Natural killer cell (primary cell): ENCODE data around the gene SALL4. TPM values are rescaled to one million over a fixed set of nuclear protein-coding genes. Genes with fewer than 3 reads are reported as not detected.

ENCODE experiments used
- ATAC-seq, 3 donors: fragments of 150-1000 bp in 2 of 3; fragments of 200-7000 bp in 1 of 3; cut with Tn5 transposase; 1 replicate in 1 of 3; 2 replicates in 2 of 3; pipeline ENCODE4 v1.10.0; 2021; ENCODE audit warnings: mild to moderate bottlenecking in 2 of 3, moderate library complexity in 2 of 3
- DNase-seq, 2 donors: peaks; one replicate each; pipeline versions ENCODE4 v3.0.0 to v3.0.0-alpha.2; 2013 to 2021; ENCODE audit warnings: mixed read lengths in 1 of 2
- H3K27ac ChIP-seq: one replicate; pipeline ENCODE4 v1.5.1; 2013; ENCODE audit warnings: mild to moderate bottlenecking, low read length
- H3K27me3 ChIP-seq: one replicate; pipeline ENCODE4 v1.6.1; 2013; ENCODE audit warnings: low read length; ENCODE audit not compliant: control insufficient read depth, insufficient read depth
- H3K36me3 ChIP-seq: one replicate; pipeline ENCODE4 v1.6.1; 2013; ENCODE audit warnings: low read length; ENCODE audit not compliant: control insufficient read depth, insufficient read depth
- H3K4me1 ChIP-seq: one replicate; pipeline ENCODE4 v1.6.1; 2013; ENCODE audit warnings: low read length; ENCODE audit not compliant: control insufficient read depth, insufficient read depth
- H3K4me3 ChIP-seq: one replicate; pipeline ENCODE4 v1.5.1; 2013; ENCODE audit warnings: low read length
- H3K9me3 ChIP-seq: one replicate; pipeline ENCODE4 v1.6.1; 2013; ENCODE audit warnings: low read length; ENCODE audit not compliant: control insufficient read depth, insufficient read depth
- H3K27ac Mint-ChIP-seq, 2 donors: one replicate each; pipeline ENCODE4 v1.8.0; 2022; ENCODE audit warnings: mild to moderate bottlenecking in 2 of 2, mixed read lengths in 2 of 2, moderate library complexity in 1 of 2
- H3K27me3 Mint-ChIP-seq, 2 donors: one replicate each; pipeline ENCODE4 v1.8.0; 2022; ENCODE audit warnings: low read depth in 2 of 2, mixed read lengths in 2 of 2
- H3K36me3 Mint-ChIP-seq: one replicate; pipeline ENCODE4 v1.8.0; 2022; ENCODE audit warnings: mixed read lengths
- H3K4me1 Mint-ChIP-seq, 2 donors: one replicate each; pipeline ENCODE4 v1.8.0; 2022; ENCODE audit warnings: mixed read lengths in 2 of 2
- H3K4me3 Mint-ChIP-seq: one replicate; pipeline ENCODE4 v1.8.0; 2022; ENCODE audit warnings: mild to moderate bottlenecking, moderate library complexity, mixed read lengths
- H3K9me3 Mint-ChIP-seq, 2 donors: one replicate each; pipeline ENCODE4 v1.8.0; 2022; ENCODE audit warnings: mixed read lengths in 2 of 2
- CTCF ChIP-seq: fragments of 200-600 bp; IDR thresholded peaks from one replicate; pipeline ENCODE4 v1.8.0; 2022; ENCODE audit warnings: antibody characterized with exemption
- WGBS: methylation state at CpG from one replicate; pipeline ENCODE4 v1.1.7; 2013; ENCODE audit warnings: missing lambda C conversion rate; ENCODE audit not compliant: insufficient coverage; 5-methylcytosine and 5-hydroxymethylcytosine counted together
- intact Hi-C: fragments of 100-400 bp; cut with micrococcal nuclease; formaldehyde crosslinking; loops from one replicate; pipeline ENCODE4 v1.14.2; 2022
- total RNA-seq, 4 donors: library from RNA; stranded (reverse); fragments of 120-200 nt in 1 of 4; gene quantifications; one replicate each; pipeline versions ENCODE4 v1.2.3 to v1.2.4, GENCODE V29; 2013 to 2022

SALL4 gene
- total RNA-seq, 3 donors from 2014 or later (not counting 1 experiment from before 2014, with no cell fraction given): 0.33 to 2.9 (median 0.42) TPM

DNA sequence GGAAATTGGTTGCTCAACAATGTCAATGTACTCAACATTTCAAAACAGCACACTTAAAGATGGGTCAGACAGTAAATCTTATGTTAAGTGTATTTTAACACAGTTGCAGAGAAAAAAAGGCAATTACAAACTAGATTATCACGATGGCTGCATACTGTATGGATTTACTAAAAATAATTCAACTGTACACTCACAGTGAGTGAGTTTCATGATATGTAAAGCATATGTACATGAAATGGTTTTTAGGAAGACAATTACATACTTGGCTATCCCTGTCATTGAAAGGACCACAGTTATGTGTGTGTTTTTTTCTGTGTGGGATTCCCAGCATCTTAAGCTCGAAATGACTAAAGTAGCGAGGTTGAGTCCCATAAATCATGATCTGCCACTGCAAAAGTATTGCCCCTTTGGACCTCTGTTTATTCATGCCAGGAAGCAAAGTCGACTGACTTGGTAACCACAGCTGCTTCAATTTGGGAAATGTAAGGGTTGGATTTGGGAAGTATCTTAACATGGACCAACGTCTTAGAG lies 5.5 kb upstream of the SALL4 start:
- no peak overlapping the region for H3K4me3 ChIP-seq
- no peak for TF ChIP-seq CTCF
- H3K4me3 Mint-ChIP-seq: no peak overlapping the region
- no peak for DNase-seq
- no peak for ATAC-seq
- H3K27me3 Mint-ChIP-seq: peaks cover 0 to 4% of the 10 kb centered on the region in 2 donors
- no peaks in the 10 kb centered on the region for H3K36me3 ChIP-seq
- H3K27me3 ChIP-seq: no peaks in the 10 kb centered on the region
- no peaks in the 10 kb centered on the region for H3K4me1 ChIP-seq
- no peak overlapping the region for H3K27ac Mint-ChIP-seq
- intact Hi-C loops: no loop called here
- no peaks in the 10 kb centered on the region for H3K36me3 Mint-ChIP-seq
- peaks cover 0 to 4% of the 10 kb centered on the region in 2 donors for H3K4me1 Mint-ChIP-seq
- H3K9me3 ChIP-seq: no peaks in the 10 kb centered on the region
- 53% methylated on average over 3 of the region's 5 CpGs for WGBS
- H3K27ac ChIP-seq: no peak overlapping the region
- H3K9me3 Mint-ChIP-seq: no peaks in the 10 kb centered on the region

- H3K4me1 ChIP-seq: peaks cover 22% of the 10 kb centered on the region
- no peak overlapping the region for H3K27ac ChIP-seq
- Mint-ChIP-seq H3K9me3 (no peaks in the 10 kb centered on the region), H3K4me1 (peaks cover 12 to 16% of the 10 kb centered on the region in 2 donors), H3K27ac (no peak overlapping the region), H3K27me3 (peaks cover 0 to 25% of the 10 kb centered on the region in 2 donors), H3K36me3 (no peaks in the 10 kb centered on the region), H3K4me3 (no peak overlapping the region)
- H3K36me3 ChIP-seq: no peaks in the 10 kb centered on the region
- intact Hi-C loops: no loop called here
- ATAC-seq (no peak), DNase-seq (no peak)
- 89% methylated on average over 7 of the region's 7 CpGs for WGBS
- H3K27me3 ChIP-seq: peaks cover 22% of the 10 kb centered on the region
- H3K4me3 ChIP-seq: no peak overlapping the region
- TF ChIP-seq CTCF: no peak
- no peaks in the 10 kb centered on the region for H3K9me3 ChIP-seq
These were observed 2.4 kb upstream of the SALL4 start for GRCh38 chr20:51804754-51805153.

DNA sequence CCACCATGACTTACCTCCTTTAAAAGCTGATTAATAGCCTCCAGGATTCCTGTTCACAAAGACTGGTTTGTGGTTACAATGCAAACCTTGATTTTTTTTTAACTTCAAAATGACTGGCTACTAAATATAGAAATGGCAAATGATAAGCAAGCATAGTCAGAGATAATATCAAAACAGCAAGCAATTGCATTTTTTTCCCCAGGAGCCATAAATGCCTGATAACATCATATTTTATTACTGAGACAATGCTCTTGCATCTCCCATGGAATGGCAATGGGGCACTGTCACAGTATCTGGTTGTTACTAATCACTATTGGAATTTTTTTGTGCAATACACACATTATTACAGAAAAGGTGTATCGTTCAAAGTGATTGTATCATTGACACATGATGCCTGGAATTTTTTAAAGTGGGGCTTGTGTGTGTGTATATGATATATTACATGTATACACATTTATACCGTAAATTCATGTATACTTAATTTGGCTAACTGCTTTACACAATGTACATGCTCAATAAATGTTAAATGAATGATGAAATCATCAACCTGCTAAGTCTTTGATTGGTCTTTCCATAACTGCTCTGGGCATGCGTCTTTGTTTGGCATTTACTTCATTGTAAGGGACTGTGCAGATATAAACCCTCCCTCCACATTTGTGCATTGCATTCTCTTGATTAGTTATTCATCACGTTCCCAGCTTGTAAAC lies 980 bp upstream of the SALL4 start:
- H3K27me3 Mint-ChIP-seq: peaks cover 0 to 32% of the 10 kb centered on the region in 2 donors
- DNase-seq (no peak), ATAC-seq (no peak)
- 68% methylated on average over 2 of the region's 4 CpGs for WGBS
- Histone ChIP-seq H3K4me3 (no peak overlapping the region), H3K4me1 (peaks cover 22% of the 10 kb centered on the region), H3K9me3 (no peaks in the 10 kb centered on the region), H3K27ac (no peak overlapping the region), H3K27me3 (peaks cover 24% of the 10 kb centered on the region), H3K36me3 (no peaks in the 10 kb centered on the region)
- peaks cover 12 to 20% of the 10 kb centered on the region in 2 donors for H3K4me1 Mint-ChIP-seq
- no peak overlapping the region for H3K27ac Mint-ChIP-seq
- intact Hi-C loops: no loop called here
- no peaks in the 10 kb centered on the region for H3K9me3 Mint-ChIP-seq
- H3K4me3 Mint-ChIP-seq: peak overlapping the region; percentile 65
- H3K36me3 Mint-ChIP-seq: no peaks in the 10 kb centered on the region
- TF ChIP-seq CTCF: no peak

GRCh38 chr20:51801823-51802123 lies 548 bp downstream of the SALL4 start:
- H3K27me3 ChIP-seq: peaks cover 24% of the 10 kb centered on the region
- H3K27me3 Mint-ChIP-seq: peaks cover 0 to 32% of the 10 kb centered on the region in 2 donors

More at GRCh38 chr20:51801823-51802123, 548 bp downstream of the SALL4 start:
- 18% methylated on average over 8 of the region's 8 CpGs for WGBS
- H3K4me3 ChIP-seq: no peak overlapping the region
- ATAC-seq (peak in 1 of 3 donors; percentile 14), DNase-seq (no peak)
- peak overlapping the region; percentile 76 for H3K4me3 Mint-ChIP-seq
- peaks cover 12 to 20% of the 10 kb centered on the region in 2 donors for H3K4me1 Mint-ChIP-seq
- H3K9me3 Mint-ChIP-seq: no peaks in the 10 kb centered on the region
- peaks cover 22% of the 10 kb centered on the region for H3K4me1 ChIP-seq
- no peaks in the 10 kb centered on the region for H3K9me3 ChIP-seq
- H3K36me3 ChIP-seq: no peaks in the 10 kb centered on the region
- TF ChIP-seq CTCF: no peak
- no peaks in the 10 kb centered on the region for H3K36me3 Mint-ChIP-seq
- intact Hi-C loops: no loop called here
- H3K27ac Mint-ChIP-seq: no peak overlapping the region
- no peak overlapping the region for H3K27ac ChIP-seq
